Measurements from ENCODE around the gene BRD4.

GRCh38 chr19:15330801-15331418 is 1.4 kb downstream of the BRD4 start:
- TF ChIP-seq CTCF (IDR thresholded peaks at IDR 0.05) (no peak), POLR2A (IDR thresholded peaks at IDR 0.05) (no peak), POLR2AphosphoS5 (IDR thresholded peaks at IDR 0.05) (peak in 1 of 3 donors; percentile 39), EP300 (IDR thresholded peaks at IDR 0.05) (no peak)

Data from stomach (tissue), 4 donors.